Kidney capillary endothelial cell (primary cell): ENCODE data around the gene TSACC.

Experiments
- DNase-seq: peaks from one replicate; pipeline ENCODE4 v3.0.0-alpha.2; 2018; ENCODE audit warnings: low spot score

TSACC gene

DNA sequence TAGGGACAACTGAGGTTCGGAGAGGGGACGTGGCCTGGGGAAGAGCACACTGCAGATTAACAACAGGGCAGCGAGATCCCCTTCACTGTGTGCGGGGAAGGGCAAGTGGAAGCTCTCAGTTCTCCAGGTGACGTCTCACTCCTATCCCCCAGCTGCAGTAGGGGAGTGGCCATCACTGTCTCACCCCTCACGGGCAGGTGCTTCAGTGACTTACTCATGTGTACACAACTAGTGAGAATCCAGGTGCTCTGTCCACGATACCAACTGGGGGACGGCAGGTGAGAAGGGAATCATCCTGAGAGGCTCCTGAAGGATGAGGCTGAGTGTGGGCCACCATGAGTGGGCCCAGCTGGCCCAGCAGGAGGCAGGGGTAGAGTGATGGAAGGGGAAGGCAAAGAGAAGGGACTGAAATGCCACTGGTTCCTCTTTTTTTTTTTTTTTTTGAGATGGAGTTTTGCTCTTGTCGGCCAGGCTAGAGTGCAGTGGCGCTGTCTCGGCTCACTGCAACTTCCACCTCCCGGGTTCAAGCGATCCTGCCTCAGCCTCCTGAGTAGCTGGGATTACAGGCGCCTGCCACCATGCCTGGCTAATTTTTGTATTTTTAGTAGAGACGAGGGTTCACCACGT is 56.6 kb downstream of the TSACC start:
- DNase-seq, result no peak
